H1 (cell line): Measurements from ENCODE around the gene C2orf80. TPM values are rescaled to one million over a fixed set of nuclear protein-coding genes. Genes with fewer than 3 reads are reported as not detected.

ENCODE experiments used
- CTCF ChIA-PET: fragments of 300-600 bp; sonication (Branson Sonifier 250); formaldehyde crosslinking; loops from one replicate; lab custom pipeline; 2021; ENCODE audit not compliant: partially characterized antibody; lab: Charles Lee
- POLR2A ChIA-PET: fragments of 300-600 bp; sonication (Branson Sonifier 250); formaldehyde crosslinking; loops from one replicate; lab custom pipeline; 2021; ENCODE audit warnings: inconsistent platforms; ENCODE audit not compliant: partially characterized antibody; lab: Charles Lee
- DNase-seq, 2 experiments: peaks; one replicate each; pipeline versions ENCODE4 v3.0.0 to v3.0.0-alpha.2; 2010 to 2022; ENCODE audit warnings: low spot score in 2 of 2, low read depth in 1 of 2, mixed read lengths in 1 of 2
- FAIRE-seq: peaks from 2 replicates; lab custom pipeline; 2011; peaks lifted over from hg19 to GRCh38; lab: Jason Lieb, UNC
- H2AFZ ChIP-seq: 2 replicates; pipeline ENCODE4 v1.8.1; 2012; ENCODE audit warnings: low read length, inconsistent platforms
- H2AK5ac ChIP-seq: 2 replicates; pipeline ENCODE4 v1.6.1; 2013; ENCODE audit warnings: low read depth, low read length
- H2BK120ac ChIP-seq: replicated peaks from 2 replicates; pipeline ENCODE3; 2013; ENCODE audit warnings: low read depth, low read length, inconsistent platforms
- H2BK12ac ChIP-seq: 2 replicates; pipeline ENCODE4 v1.6.1; 2013; ENCODE audit warnings: low read depth, low read length
- H2BK15ac ChIP-seq: 2 replicates; pipeline ENCODE4 v1.6.1; 2013; ENCODE audit warnings: low read length
- H2BK20ac ChIP-seq: 2 replicates; pipeline ENCODE4 v1.6.1; 2013; ENCODE audit warnings: low read length
- H2BK5ac ChIP-seq: 2 replicates; pipeline ENCODE4 v1.6.1; 2013; ENCODE audit warnings: low read depth, low read length
- H3K14ac ChIP-seq: 2 replicates; pipeline ENCODE4 v1.6.1; 2013; ENCODE audit warnings: inconsistent platforms; ENCODE audit not compliant: insufficient read length
- H3K18ac ChIP-seq: 2 replicates; pipeline ENCODE4 v1.6.1; 2013; ENCODE audit warnings: low read length; ENCODE audit errors: extremely low read depth
- H3K23ac ChIP-seq: 2 replicates; pipeline ENCODE4 v1.6.1; 2013; ENCODE audit warnings: inconsistent platforms; ENCODE audit not compliant: insufficient read length
- H3K23me2 ChIP-seq: 2 replicates; pipeline ENCODE4 v1.6.1; 2013; ENCODE audit warnings: low read depth, low read length
- H3K27ac ChIP-seq: 2 replicates; pipeline ENCODE4 v1.6.1; 2011; ENCODE audit warnings: low read depth, low read length, inconsistent platforms
- H3K27me3 ChIP-seq, 4 experiments: replicated peaks in 1 of 4; 1 replicate in 1 of 4; 2 replicates in 3 of 4; pipeline versions ENCODE4 v1.6.1 to v1.8.1; 2011 to 2013; ENCODE audit warnings: low read length in 3 of 4, mild to moderate bottlenecking in 3 of 4, inconsistent platforms in 2 of 4, mixed read lengths in 2 of 4, moderate library complexity in 1 of 4; ENCODE audit not compliant: control insufficient read depth in 3 of 4, insufficient read depth in 3 of 4; ENCODE audit errors: extremely low read depth in 1 of 4
- H3K36me3 ChIP-seq, 4 experiments: 2 replicates each; pipeline versions ENCODE4 v1.6.1 to v1.8.1; 2011 to 2013; ENCODE audit warnings: mild to moderate bottlenecking in 4 of 4, low read length in 3 of 4, moderate library complexity in 2 of 4, control low read depth in 1 of 4, inconsistent platforms in 1 of 4; ENCODE audit not compliant: insufficient read depth in 4 of 4, control insufficient read depth in 2 of 4
- H3K4ac ChIP-seq: replicated peaks from 2 replicates; pipeline ENCODE3; 2013; ENCODE audit warnings: low read length, low read depth, mixed read lengths, inconsistent platforms; ENCODE audit not compliant: insufficient read length
- H3K4me1 ChIP-seq, 4 experiments: replicated peaks in 1 of 4; 1 replicate in 1 of 4; 2 replicates in 3 of 4; pipeline versions ENCODE4 v1.6.1 to v1.8.1; 2011 to 2013; ENCODE audit warnings: low read length in 3 of 4, inconsistent platforms in 2 of 4, mixed read lengths in 1 of 4; ENCODE audit not compliant: insufficient read depth in 4 of 4, control insufficient read depth in 3 of 4
- H3K4me2 ChIP-seq, 2 experiments: 2 replicates each; pipeline versions ENCODE4 v1.6.1 to v1.8.1; 2011 to 2013; ENCODE audit warnings: low read depth in 2 of 2, low read length in 2 of 2, control low read depth in 1 of 2, inconsistent platforms in 1 of 2, mild to moderate bottlenecking in 1 of 2; ENCODE audit not compliant: insufficient read depth in 1 of 2
- H3K4me3 ChIP-seq, 4 experiments: fragments of 200-600, 300-600 bp in 1 of 4; sonication (generic), shearing (Covaris generic), sonication (Bioruptor Twin) in 1 of 4; 2 replicates each; pipeline versions ENCODE4 v1.5.1 to v1.8.1; 2011 to 2016; ENCODE audit warnings: low read length in 4 of 4, low read depth in 3 of 4, control low read depth in 2 of 4, inconsistent platforms in 2 of 4, mild to moderate bottlenecking in 2 of 4, mixed read lengths in 1 of 4, moderate library complexity in 1 of 4; ENCODE audit not compliant: insufficient read depth in 2 of 4; ENCODE audit errors: extremely low read depth in 1 of 4
- H3K56ac ChIP-seq: replicated peaks from 2 replicates; pipeline ENCODE3; 2013; ENCODE audit warnings: low read depth, mild to moderate bottlenecking, mixed read lengths, low read length, inconsistent platforms; ENCODE audit not compliant: insufficient read length
- H3K79me1 ChIP-seq: 2 replicates; pipeline ENCODE4 v1.6.1; 2013; ENCODE audit warnings: low read depth, low read length, control low read depth
- H3K79me2 ChIP-seq, 2 experiments: 2 replicates each; pipeline versions ENCODE4 v1.6.1 to v1.8.1; 2012 to 2013; ENCODE audit warnings: low read length in 2 of 2, mild to moderate bottlenecking in 2 of 2, inconsistent platforms in 1 of 2; ENCODE audit not compliant: insufficient read depth in 2 of 2, control insufficient read depth in 1 of 2
- H3K9ac ChIP-seq, 4 experiments: replicated peaks in 1 of 4; 1 replicate in 1 of 4; 2 replicates in 3 of 4; pipeline versions ENCODE4 v1.6.1 to v1.8.1; 2011 to 2013; ENCODE audit warnings: low read depth in 3 of 4, low read length in 3 of 4, control low read depth in 2 of 4, mild to moderate bottlenecking in 2 of 4, moderate library complexity in 2 of 4, inconsistent platforms in 1 of 4; ENCODE audit errors: extremely low read depth in 1 of 4
- H3K9me3 ChIP-seq, 2 experiments: 2 replicates each; pipeline versions ENCODE4 v1.6.1 to v1.8.1; 2012 to 2013; ENCODE audit warnings: mild to moderate bottlenecking in 2 of 2, moderate library complexity in 2 of 2, control low read depth in 1 of 2, inconsistent platforms in 1 of 2, low read depth in 1 of 2, low read length in 1 of 2, mixed read lengths in 1 of 2; ENCODE audit not compliant: insufficient read depth in 2 of 2
- H4K20me1 ChIP-seq, 2 experiments: replicated peaks in 1 of 2; 2 replicates each; pipeline versions ENCODE3 to v1.8.1; 2011 to 2013; ENCODE audit warnings: inconsistent platforms in 2 of 2, low read length in 2 of 2, mild to moderate bottlenecking in 1 of 2; ENCODE audit not compliant: insufficient read depth in 2 of 2, control insufficient read depth in 1 of 2
- H4K5ac ChIP-seq: 2 replicates; pipeline ENCODE4 v1.6.1; 2013; ENCODE audit warnings: low read length, low read depth, mixed read lengths, inconsistent platforms; ENCODE audit not compliant: insufficient read length
- H4K8ac ChIP-seq: 2 replicates; pipeline ENCODE4 v1.8.0; 2013; ENCODE audit warnings: mild to moderate bottlenecking, moderate library complexity, low read length, inconsistent platforms; ENCODE audit not compliant: insufficient read depth; ENCODE audit errors: extremely low read depth
- H4K91ac ChIP-seq: replicated peaks from 2 replicates; pipeline ENCODE3; 2013; ENCODE audit warnings: low read length, mixed read lengths, inconsistent platforms; ENCODE audit not compliant: insufficient read length
- CHD1 ChIP-seq: IDR thresholded peaks from 2 replicates; pipeline ENCODE4 v1.6.1; 2012; ENCODE audit warnings: low read depth, low read length, improper control_type of control experiment
- EZH2 ChIP-seq: fragments of 200-600 bp; sonication (generic); IDR thresholded peaks from 2 replicates; pipeline ENCODE4 v1.7.1; 2012; ENCODE audit warnings: low read depth, mild to moderate bottlenecking, moderate library complexity, low read length, inconsistent platforms; ENCODE audit not compliant: severe bottlenecking
- HDAC2 ChIP-seq, 2 experiments: fragments of 300-600 bp in 1 of 2; sonication (generic) in 1 of 2; IDR thresholded peaks; 2 replicates each; pipeline ENCODE4 v1.6.1; 2011 to 2012; ENCODE audit warnings: low read depth in 2 of 2, low read length in 2 of 2, mild to moderate bottlenecking in 2 of 2, moderate library complexity in 2 of 2, borderline replicate concordance in 1 of 2, inconsistent platforms in 1 of 2
- POLR2A ChIP-seq, 2 experiments: IDR thresholded peaks; 1 replicate in 1 of 2; 2 replicates in 1 of 2; pipeline ENCODE4 v1.6.1; 2011; ENCODE audit warnings: low read depth in 2 of 2, low read length in 2 of 2, mild to moderate bottlenecking in 2 of 2; ENCODE audit errors: control extremely low read depth in 1 of 2
- RBBP5 ChIP-seq: IDR thresholded peaks from 2 replicates; pipeline ENCODE4 v1.7.1; 2012; ENCODE audit warnings: low read depth, mild to moderate bottlenecking, inconsistent platforms, low read length, moderate library complexity, borderline replicate concordance
- SUZ12 ChIP-seq: fragments of 200-600 bp; sonication (generic); IDR thresholded peaks from 2 replicates; pipeline ENCODE4 v1.6.1; 2012; ENCODE audit warnings: mild to moderate bottlenecking, inconsistent platforms, low read length, moderate library complexity, mixed read lengths
- TAF1 ChIP-seq: IDR thresholded peaks from 2 replicates; pipeline ENCODE4 v1.6.1; 2011; ENCODE audit warnings: mild to moderate bottlenecking, low read depth, low read length
- YY1 ChIP-seq: IDR thresholded peaks from 2 replicates; pipeline ENCODE4 v1.6.1; 2011; ENCODE audit warnings: low read depth, mild to moderate bottlenecking, low read length
- WGBS, 2 experiments: shearing (Covaris generic) in 1 of 2; methylation state at CpG; one replicate each; pipeline versions ENCODE4 v1.1.6 to v1.1.7; 2013 to 2015; ENCODE audit warnings: low lambda C conversion rate in 2 of 2, mixed read lengths in 2 of 2, inconsistent platforms in 1 of 2, low coverage in 1 of 2, missing lambda C conversion rate in 1 of 2; ENCODE audit not compliant: insufficient replicate concordance in 2 of 2, insufficient coverage in 1 of 2, insufficient read length in 1 of 2; ENCODE audit errors: extremely low coverage in 1 of 2, missing lambda C conversion rate in 1 of 2; 5-methylcytosine and 5-hydroxymethylcytosine counted together
- polyA plus RNA-seq, 7 experiments: library from polyadenylated mRNA; depleted of rRNA in 3 of 7; stranded (reverse) in 5 of 7; unstranded in 2 of 7; fragments of >200 nt in 5 of 7; fragments of 200-250 nt in 2 of 7; gene quantifications; 1 replicate in 5 of 7; 2 replicates in 1 of 7; 4 replicates in 1 of 7; pipeline versions ENCODE4 v1.2.1 to v1.2.3, GENCODE V29; 2011 to 2013; ENCODE audit warnings: missing spikeins in 2 of 7, mixed read lengths in 2 of 7
- total RNA-seq: library from RNA; stranded (reverse); fragmentation: NEBNext Ultra II Directional; extraction: Animal tissue kit (Norgen Biotek cat#: 25700); gene quantifications from 2 replicates; pipeline ENCODE4 v1.2.1, GENCODE V29; 2021

Gene C2orf80
- total and polyA plus RNA-seq, 2 of the 8 experiments (the other 6 are each of a cell fraction or from before 2014, with no cell fraction given): 0.97 to 1.1 TPM

- no peak overlapping the region; a peak in 1 of 4 replicates for H3K4me2 ChIP-seq
- no peaks in the 10 kb centered on the region for H3K9me3 ChIP-seq
- H4K20me1 ChIP-seq: no peaks in the 10 kb centered on the region
- no peaks in the 10 kb centered on the region for H3K79me1 ChIP-seq
- no peak overlapping the region for H2BK5ac ChIP-seq
- no peak overlapping the region for H3K27ac ChIP-seq
- H2AK5ac ChIP-seq: no peak overlapping the region
- no peak overlapping the region for H2BK15ac ChIP-seq
- H3K4me3 ChIP-seq: no peak overlapping the region
- no peaks in the 10 kb centered on the region for H3K79me2 ChIP-seq
- no peak overlapping the region for H4K8ac ChIP-seq
- H2BK12ac ChIP-seq: no peak overlapping the region
- whole genome bisulfite sequencing, 2 experiments: 83% methylated on average over 4 of the region's 4 CpGs; no CpG with 5 or more reads in 1 of the 2 experiments
- CTCF ChIA-PET: interaction anchor here (0.5 to 2.3 kb wide), 7 partner anchors 11 to 121 kb away, joined by 3 to 10 read pairs (median 3); no protein-coding TSS in a partner anchor
- H3K14ac ChIP-seq: no peak overlapping the region
- H3K18ac ChIP-seq: no peak overlapping the region
- DNase-seq (no peak), FAIRE-seq (no peak)
- H3K4me1 ChIP-seq: no peaks in the 10 kb centered on the region
- no peaks in the 10 kb centered on the region for H3K36me3 ChIP-seq
- H3K9ac ChIP-seq: no peak overlapping the region
- H4K91ac ChIP-seq: no peak overlapping the region
- no peak overlapping the region for H2BK120ac ChIP-seq
- H2BK20ac ChIP-seq: no peak overlapping the region
- H3K56ac ChIP-seq: no peak overlapping the region
- no peak overlapping the region for H4K5ac ChIP-seq
- H2AFZ ChIP-seq: no peak overlapping the region
- no peak overlapping the region for H3K4ac ChIP-seq
- POLR2A ChIA-PET: interaction anchor here (1.3 kb wide), 1 partner anchor 20 kb away, joined by 3 read pairs; no protein-coding TSS in a partner anchor
- no peak overlapping the region for H3K23ac ChIP-seq
- H3K27me3 ChIP-seq: no peaks in the 10 kb centered on the region
- H3K23me2 ChIP-seq: no peaks in the 10 kb centered on the region
- TF ChIP-seq TAF1 (no peak), POLR2A (IDR thresholded peaks at IDR 0.05; ENCODE audit: control extremely low read depth in 1 of 2, low read depth in 2 of 2, low read length in 2 of 2) (no peak), CHD1 (no peak), HDAC2 (IDR thresholded peaks at IDR 0.05; ENCODE audit: borderline replicate concordance in 1 of 2, low read depth in 2 of 2, low read length in 2 of 2) (no peak), YY1 (no peak), EZH2 (no peak), RBBP5 (no peak), SUZ12 (no peak)
These were observed 64.6 kb downstream of the C2orf80 start for GRCh38 chr2:208125251-208125650.
